HepG2 (cell line): ENCODE results near the gene SLC22A7. TPM values are rescaled to one million over a fixed set of nuclear protein-coding genes. Genes with fewer than 3 reads are reported as not detected.

Source experiments
- ATAC-seq: fragments of 200-7000 bp; cut with Tn5 transposase; 3 replicates; pipeline ENCODE4 v1.9.1; 2020; ENCODE audit warnings: mild to moderate bottlenecking, moderate library complexity
- BruUV-seq: library from RNA; stranded (reverse); fragments of 400-500 nt; replicated peaks from 2 replicates; lab custom pipeline; 2021; lab: Mats Ljungman, UMichigan
- CTCF ChIA-PET: fragments of 300-600 bp; formaldehyde crosslinking; extraction: SDS; loops from one replicate; lab custom pipeline; 2021; ENCODE audit warnings: low total read pairs, inconsistent platforms, low intra/inter-chr PET ratio; lab: Yijun Ruan, JAX
- POLR2A ChIA-PET: fragments of 350-600 bp; sonication (Branson Sonifier 250); formaldehyde crosslinking; loops from one replicate; lab custom pipeline; 2020; ENCODE audit warnings: antibody characterized with exemption, inconsistent platforms; lab: Yijun Ruan, JAX
- DNase-seq: peaks from one replicate; pipeline ENCODE4 v3.0.0-alpha.2; 2015; ENCODE audit warnings: low spot score
- FAIRE-seq: peaks from 3 replicates; lab custom pipeline; 2011; peaks lifted over from hg19 to GRCh38; lab: Jason Lieb, UNC
- H2AFZ ChIP-seq: one replicate; pipeline ENCODE4 v1.6.1; 2011; ENCODE audit warnings: low read length, inconsistent platforms
- H3K27ac ChIP-seq: fragments of 300-600 bp; 3 replicates; pipeline ENCODE4 v1.8.0; 2011; ENCODE audit warnings: mixed run types, mild to moderate bottlenecking, mixed read lengths, low read length, inconsistent platforms; ENCODE audit not compliant: insufficient read depth; ENCODE audit errors: extremely low read length
- H3K27me3 ChIP-seq, 2 experiments: fragments of 200-600 bp in 1 of 2; 2 replicates in 1 of 2; 3 replicates in 1 of 2; pipeline versions ENCODE4 v1.6.0 to v1.8.0; 2011; ENCODE audit warnings: low read length in 2 of 2, mild to moderate bottlenecking in 2 of 2, moderate library complexity in 2 of 2, inconsistent platforms in 1 of 2; ENCODE audit not compliant: insufficient read depth in 2 of 2, control insufficient read depth in 1 of 2
- H3K36me3 ChIP-seq, 2 experiments: fragments of 200-600 bp in 1 of 2; replicated peaks in 1 of 2; 2 replicates in 1 of 2; 3 replicates in 1 of 2; pipeline versions ENCODE4 v1.5.1 to v1.8.0; 2011; ENCODE audit warnings: low read length in 2 of 2, inconsistent platforms in 1 of 2; ENCODE audit not compliant: insufficient read depth in 2 of 2, control insufficient read depth in 1 of 2
- H3K4me1 ChIP-seq: 2 replicates; pipeline ENCODE4 v1.5.1; 2012; ENCODE audit warnings: low read length, inconsistent platforms; ENCODE audit not compliant: insufficient read depth
- H3K4me2 ChIP-seq: 2 replicates; pipeline ENCODE4 v1.6.0; 2011; ENCODE audit warnings: low read depth, low read length, inconsistent platforms
- H3K4me3 ChIP-seq, 3 experiments: fragments of 200-600 bp in 1 of 3; sonication (generic), shearing (Covaris generic) in 1 of 3; replicated peaks in 1 of 3; 2 replicates each; pipeline ENCODE4 v1.5.1; 2011 to 2016; ENCODE audit warnings: low read length in 3 of 3, inconsistent platforms in 2 of 3, low read depth in 2 of 3, mild to moderate bottlenecking in 2 of 3, control low read depth in 1 of 3, mixed read lengths in 1 of 3; ENCODE audit not compliant: insufficient read depth in 1 of 3
- H3K79me2 ChIP-seq: one replicate; pipeline ENCODE4 v1.6.1; 2011; ENCODE audit warnings: low read length, inconsistent platforms; ENCODE audit not compliant: insufficient read depth
- H3K9ac ChIP-seq: 2 replicates; pipeline ENCODE4 v1.6.0; 2011; ENCODE audit warnings: mild to moderate bottlenecking, low read depth, low read length, inconsistent platforms; ENCODE audit not compliant: insufficient read depth
- H3K9me3 ChIP-seq: 2 replicates; pipeline ENCODE4 v1.5.1; 2012; ENCODE audit warnings: mild to moderate bottlenecking, low read length
- H4K20me1 ChIP-seq: 2 replicates; pipeline ENCODE4 v1.6.0; 2011; ENCODE audit warnings: inconsistent platforms, mild to moderate bottlenecking, low read length, moderate library complexity; ENCODE audit not compliant: insufficient read depth
- FOXP1 ChIP-seq, 2 experiments: fragments of 450-650 bp in 1 of 2; IDR thresholded peaks; 2 replicates each; pipeline ENCODE4 v1.6.1; 2017 to 2018; ENCODE audit warnings: antibody characterized with exemption in 1 of 2
- HNF1A ChIP-seq, 2 experiments: sonication (generic) in 1 of 2; formaldehyde crosslinking in 1 of 2; IDR thresholded peaks; 2 replicates each; pipeline versions ENCODE4 v1.4.0 to v1.6.1; 2016 to 2020; ENCODE audit warnings: borderline replicate concordance in 1 of 2, low read depth in 1 of 2, mild to moderate bottlenecking in 1 of 2, missing genetic modification reagents in 1 of 2
- HNRNPLL ChIP-seq: fragments of 200-400 bp; formaldehyde crosslinking; IDR thresholded peaks from 2 replicates; pipeline ENCODE4 v1.6.1; 2017; ENCODE audit warnings: mild to moderate bottlenecking, low read depth, low read length; ENCODE audit not compliant: poor library complexity, severe bottlenecking
- KMT2B ChIP-seq: IDR thresholded peaks from 2 replicates; pipeline ENCODE4 v1.6.1; 2016; ENCODE audit warnings: missing genetic modification reagents, missing compliant biosample characterization
- PHB2 ChIP-seq: fragments of 450-650 bp; IDR thresholded peaks from 2 replicates; pipeline ENCODE4 v1.6.1; 2018; ENCODE audit not compliant: partially characterized antibody
- ZNF234 ChIP-seq: sonication (generic); formaldehyde crosslinking; conservative IDR thresholded peaks from 2 replicates; pipeline ENCODE4 v1.5.1; 2020; ENCODE audit warnings: mild to moderate bottlenecking, missing genetic modification reagents
- ZNF296 ChIP-seq: sonication (generic); formaldehyde crosslinking; conservative IDR thresholded peaks from 2 replicates; pipeline ENCODE4 v1.5.0; 2020; ENCODE audit warnings: mild to moderate bottlenecking, missing genetic modification reagents
- ZNF678 ChIP-seq: sonication (generic); formaldehyde crosslinking; IDR thresholded peaks from 2 replicates; pipeline ENCODE4 v1.4.0; 2020; ENCODE audit warnings: mild to moderate bottlenecking, missing genetic modification reagents
- ZNF777 ChIP-seq: sonication (generic); formaldehyde crosslinking; IDR thresholded peaks from 2 replicates; pipeline ENCODE4 v1.4.0; 2020; ENCODE audit warnings: missing genetic modification reagents
- WGBS: methylation state at CpG from one replicate; pipeline ENCODE4 v1.1.6; 2017; ENCODE audit warnings: low lambda C conversion rate; 5-methylcytosine and 5-hydroxymethylcytosine counted together
- in situ Hi-C: cut with HindIII; loops from 2 replicates; pipeline ENCODE4 v1.10.0; 2017; ENCODE audit warnings: low pct_unique_long_range_greater_than_20kb; ENCODE audit not compliant: extremely low pct_ligation_motif_present
- intact Hi-C: fragments of 100-400 bp; cut with micrococcal nuclease; formaldehyde crosslinking; loops from one replicate; pipeline ENCODE4 v1.10.0; 2022; ENCODE audit not compliant: unreplicated experiment
- polyA plus RNA-seq, 8 experiments: library from polyadenylated mRNA; depleted of rRNA in 3 of 8; stranded (reverse) in 7 of 8; unstranded in 1 of 8; fragments of >200 nt; fragmentation: Illumina TruSeq in 4 of 8; extraction: Trizol in 4 of 8; gene quantifications; 2 replicates each; pipeline versions ENCODE4 v1.2.1 to v1.2.3, GENCODE V29; 2011 to 2016; ENCODE audit warnings: low read depth in 4 of 8, missing spikeins in 1 of 8, mixed read lengths in 1 of 8; ENCODE audit not compliant: insufficient read depth in 1 of 8
- total RNA-seq, 5 experiments: library from RNA; depleted of rRNA; stranded (reverse); fragments of >200 nt; fragmentation: Illumina TruSeq; extraction: Trizol; gene quantifications; 2 replicates each; pipeline ENCODE4 v1.2.3, GENCODE V29; 2016; ENCODE audit warnings: low read depth in 1 of 5
- TF ChIP-seq, protein P1 (sequence below): sonication (generic); formaldehyde crosslinking; IDR thresholded peaks from 2 replicates; pipeline ENCODE4 v1.5.0; 2020; ENCODE audit warnings: mild to moderate bottlenecking, missing genetic modification reagents
- TF ChIP-seq, protein P2 (sequence below): sonication (generic); formaldehyde crosslinking; IDR thresholded peaks from 2 replicates; pipeline ENCODE4 v1.5.0; 2020; ENCODE audit warnings: mild to moderate bottlenecking, missing genetic modification reagents, borderline replicate concordance

SLC22A7 gene
- total and polyA plus RNA-seq, 2 of the 13 experiments (the other 11 are each of a cell fraction or from before 2014, with no cell fraction given) = 5.3 to 22.6 TPM

GRCh38 chr6:43262000-43262779 is 35.9 kb upstream of the SLC22A7 start (continued):
- TF ChIP-seq FOXP1 (IDR thresholded peaks at IDR 0.05) = no peak
- 0 out of 2 replicates have a peak, but pooled peaks have one; percentile 25 for TF ChIP-seq FOXP1 (CRISPR knock-in tag; IDR thresholded peaks at IDR 0.05)
- TF ChIP-seq, protein P1, sequence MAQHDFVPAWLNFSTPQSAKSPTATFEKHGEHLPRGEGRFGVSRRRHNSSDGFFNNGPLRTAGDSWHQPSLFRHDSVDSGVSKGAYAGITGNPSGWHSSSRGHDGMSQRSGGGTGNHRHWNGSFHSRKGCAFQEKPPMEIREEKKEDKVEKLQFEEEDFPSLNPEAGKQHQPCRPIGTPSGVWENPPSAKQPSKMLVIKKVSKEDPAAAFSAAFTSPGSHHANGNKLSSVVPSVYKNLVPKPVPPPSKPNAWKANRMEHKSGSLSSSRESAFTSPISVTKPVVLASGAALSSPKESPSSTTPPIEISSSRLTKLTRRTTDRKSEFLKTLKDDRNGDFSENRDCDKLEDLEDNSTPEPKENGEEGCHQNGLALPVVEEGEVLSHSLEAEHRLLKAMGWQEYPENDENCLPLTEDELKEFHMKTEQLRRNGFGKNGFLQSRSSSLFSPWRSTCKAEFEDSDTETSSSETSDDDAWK (CRISPR knock-in tag) = no peak

GRCh38 chr6:43262780-43263313 is 35.2 kb upstream of the SLC22A7 start:
- in situ Hi-C loops = loop anchor here (5.0 kb wide), 3 partner anchors 69 to 234 kb away; no protein-coding TSS in a partner anchor
- DNase-seq = no peak
- TF ChIP-seq KMT2B (CRISPR knock-in tag) = no peak
- no peak for TF ChIP-seq PHB2
- 0 out of 2 replicates have a peak, but pooled peaks have one; percentile 38 for TF ChIP-seq ZNF777 (CRISPR knock-in tag)
- 0 out of 2 replicates have a peak, but pooled peaks have one; percentile 36 for TF ChIP-seq ZNF296
- no peak for TF ChIP-seq HNF1A (IDR thresholded peaks at IDR 0.05; ENCODE audit: low read depth)
- TF ChIP-seq HNF1A (CRISPR knock-in tag; IDR thresholded peaks at IDR 0.05; ENCODE audit: borderline replicate concordance) = 0 out of 2 replicates have a peak, but pooled peaks have one; percentile 46
- 0 out of 2 replicates have a peak, but pooled peaks have one; percentile 70 for TF ChIP-seq ZNF234
- no peak for TF ChIP-seq ZNF678 (CRISPR knock-in tag)
- TF ChIP-seq HNRNPLL = peak; percentile 28
- TF ChIP-seq, protein P2, sequence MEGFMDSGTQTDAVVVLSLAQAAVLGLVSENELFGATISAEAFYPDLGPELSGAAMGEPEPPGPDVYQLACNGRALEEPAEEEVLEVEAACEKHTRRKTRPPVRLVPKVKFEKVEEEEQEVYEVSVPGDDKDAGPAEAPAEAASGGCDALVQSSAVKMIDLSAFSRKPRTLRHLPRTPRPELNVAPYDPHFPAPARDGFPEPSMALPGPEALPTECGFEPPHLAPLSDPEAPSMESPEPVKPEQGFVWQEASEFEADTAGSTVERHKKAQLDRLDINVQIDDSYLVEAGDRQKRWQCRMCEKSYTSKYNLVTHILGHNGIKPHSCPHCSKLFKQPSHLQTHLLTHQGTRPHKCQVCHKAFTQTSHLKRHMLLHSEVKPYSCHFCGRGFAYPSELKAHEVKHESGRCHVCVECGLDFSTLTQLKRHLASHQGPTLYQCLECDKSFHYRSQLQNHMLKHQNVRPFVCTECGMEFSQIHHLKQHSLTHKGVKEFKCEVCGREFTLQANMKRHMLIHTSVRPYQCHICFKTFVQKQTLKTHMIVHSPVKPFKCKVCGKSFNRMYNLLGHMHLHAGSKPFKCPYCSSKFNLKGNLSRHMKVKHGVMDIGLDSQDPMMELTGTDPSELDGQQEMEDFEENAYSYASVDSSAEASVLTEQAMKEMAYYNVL (CRISPR knock-in tag) = 0 out of 2 replicates have a peak, but pooled peaks have one; percentile 8

More at GRCh38 chr6:43262780-43263313, 35.2 kb upstream of the SLC22A7 start:
- intact Hi-C loops = loop anchor here (1.0 to 10.0 kb wide), 6 partner anchors 24 to 244 kb away; partner anchors contain the start of gene ABCC10
- no peaks in the 10 kb centered on the region for H3K79me2 ChIP-seq
- peaks cover 76% of the 10 kb centered on the region for H3K4me1 ChIP-seq
- peak overlapping the region; percentile 51; the same call in 1 of the 2 replicates for H3K4me2 ChIP-seq
- ChIA-PET POLR2A (interaction anchor here (0.8 to 20.0 kb wide), 10 partner anchors 15 to 96 kb away, joined by 3 to 314 read pairs (median 4); partner anchors contain the start of genes DNPH1 and SLC22A7), CTCF (interaction anchor here (0.7 to 5.0 kb wide), 5 partner anchors 24 to 191 kb away, joined by 3 to 79 read pairs (median 23); partner anchors contain the start of gene DNPH1)
- H3K36me3 ChIP-seq = no peaks in the 10 kb centered on the region
- H3K9me3 ChIP-seq = no peaks in the 10 kb centered on the region
- ATAC-seq (no peak), FAIRE-seq (no peak)
- no peak overlapping the region for H3K27ac ChIP-seq
- H2AFZ ChIP-seq = no peak overlapping the region
- 90% methylated on average over 26 of the region's 39 CpGs for WGBS
- peaks cover 0 to 8% of the 10 kb centered on the region in 2 experiments; a peak in 2 of 5 replicates for H3K27me3 ChIP-seq
- H3K9ac ChIP-seq = no peak overlapping the region
- no peaks in the 10 kb centered on the region for H4K20me1 ChIP-seq
- H3K4me3 ChIP-seq = no peak overlapping the region; a peak in 1 of 6 replicates
- BruUV-seq = no TSS peak
